HG03196 (cell line): Measurements from ENCODE around the gene DQX1.
"Not testable (repeated sequence)": the region's sequence is repeated elsewhere in the genome, so short reads cannot be mapped to it uniquely, and the experiment has no call there.

Source experiments
- ATAC-seq: cut with Tn5 transposase; IDR thresholded peaks from one replicate; pipeline ENCODE4 v1.9.1; 2021; ENCODE audit not compliant: unreplicated experiment

Gene DQX1

GRCh38 chr2:74525717-74526648 lies at the start of gene DQX1:
Gene DQX1, minus strand, starts transcription at chr2:74526231. Its CDS starts 502 bp downstream, at chr2:74525729.
- ATAC-seq, result no peak

- no peak for ATAC-seq
Observed at GRCh38 chr2:74575320-74575719, 49.3 kb upstream of the DQX1 start.

GRCh38 chr2:74573747-74574562 lies 47.9 kb upstream of the DQX1 start:
- ATAC-seq, result peak; percentile 42

GRCh38 chr2:74572178-74572925 lies 46.3 kb upstream of the DQX1 start:
- no peak for ATAC-seq

GRCh38 chr2:74571058-74571457 lies 45.0 kb upstream of the DQX1 start:
- ATAC-seq, result peak; percentile 52

- no peak for ATAC-seq
Observed at GRCh38 chr2:74569686-74570085, 43.7 kb upstream of the DQX1 start.

GRCh38 chr2:74567881-74568280 lies 41.9 kb upstream of the DQX1 start:
- no peak for ATAC-seq

- ATAC-seq, result no peak
Observed at GRCh38 chr2:74566754-74567085, 40.7 kb upstream of the DQX1 start.

GRCh38 chr2:74566076-74566753 lies 40.2 kb upstream of the DQX1 start:
- no peak for ATAC-seq

GRCh38 chr2:74564222-74564621 lies 38.2 kb upstream of the DQX1 start:
- no peak for ATAC-seq

- ATAC-seq, result no peak
Observed at GRCh38 chr2:74562126-74562775, 36.2 kb upstream of the DQX1 start.

GRCh38 chr2:74561022-74561421 lies 35.0 kb upstream of the DQX1 start:
- not testable (repeated sequence) for ATAC-seq

- no peak for ATAC-seq
Observed at GRCh38 chr2:74560591-74560990, 34.6 kb upstream of the DQX1 start.

GRCh38 chr2:74559912-74560311 lies 33.9 kb upstream of the DQX1 start:
- no peak for ATAC-seq

- ATAC-seq, result no peak
Observed at GRCh38 chr2:74558284-74559230, 32.5 kb upstream of the DQX1 start.

GRCh38 chr2:74556831-74557370 lies 30.9 kb upstream of the DQX1 start:
- no peak for ATAC-seq

- no peak for ATAC-seq
Observed at GRCh38 chr2:74556159-74556558, 30.1 kb upstream of the DQX1 start.

GRCh38 chr2:74555610-74556103 lies 29.6 kb upstream of the DQX1 start:
- ATAC-seq, result no peak
